Duodenal mucosa (tissue), 2 donors: ENCODE data around the gene ZNF783.
"Not testable (repeated sequence)": the region's sequence is repeated elsewhere in the genome, so short reads cannot be mapped to it uniquely, and the experiment has no call there.

Source experiments
- H3K27ac ChIP-seq: one replicate; pipeline ENCODE4 v1.7.0; 2013; ENCODE audit warnings: low read depth, low read length
- H3K27me3 ChIP-seq, 2 donors: one replicate each; pipeline ENCODE4 v1.7.0; 2013; ENCODE audit warnings: low read length in 2 of 2, control low read depth in 1 of 2; ENCODE audit not compliant: insufficient read depth in 2 of 2, control insufficient read depth in 1 of 2
- H3K36me3 ChIP-seq, 2 donors: one replicate each; pipeline ENCODE4 v1.7.0; 2013; ENCODE audit warnings: low read length in 2 of 2, control low read depth in 1 of 2; ENCODE audit not compliant: insufficient read depth in 2 of 2, control insufficient read depth in 1 of 2
- H3K4me1 ChIP-seq, 2 donors: one replicate each; pipeline ENCODE4 v1.7.0; 2013; ENCODE audit warnings: low read length in 2 of 2, control low read depth in 1 of 2; ENCODE audit not compliant: insufficient read depth in 2 of 2, control insufficient read depth in 1 of 2
- H3K4me3 ChIP-seq, 2 donors: one replicate each; pipeline ENCODE4 v1.7.0; 2013; ENCODE audit warnings: low read length in 2 of 2, low read depth in 1 of 2
- H3K9ac ChIP-seq, 2 donors: one replicate each; pipeline ENCODE4 v1.7.0; 2013; ENCODE audit warnings: low read length in 2 of 2, low read depth in 1 of 2
- H3K9me3 ChIP-seq, 2 donors: one replicate each; pipeline ENCODE4 v1.7.0; 2013; ENCODE audit warnings: low read length in 2 of 2, control low read depth in 1 of 2; ENCODE audit not compliant: control insufficient read depth in 1 of 2

The ZNF783 gene

GRCh38 chr7:149225106-149225505 lies 36.9 kb upstream of the ZNF783 start:
- Histone ChIP-seq H3K9ac (no peak overlapping the region), H3K4me1 (peaks cover 0 to 4% of the 10 kb centered on the region in 2 donors), H3K36me3 (peaks cover 4 to 36% of the 10 kb centered on the region in 2 donors), H3K9me3 (no peaks in the 10 kb centered on the region), H3K27ac (no peak overlapping the region), H3K4me3 (no peak overlapping the region), H3K27me3 (no peaks in the 10 kb centered on the region)

DNA sequence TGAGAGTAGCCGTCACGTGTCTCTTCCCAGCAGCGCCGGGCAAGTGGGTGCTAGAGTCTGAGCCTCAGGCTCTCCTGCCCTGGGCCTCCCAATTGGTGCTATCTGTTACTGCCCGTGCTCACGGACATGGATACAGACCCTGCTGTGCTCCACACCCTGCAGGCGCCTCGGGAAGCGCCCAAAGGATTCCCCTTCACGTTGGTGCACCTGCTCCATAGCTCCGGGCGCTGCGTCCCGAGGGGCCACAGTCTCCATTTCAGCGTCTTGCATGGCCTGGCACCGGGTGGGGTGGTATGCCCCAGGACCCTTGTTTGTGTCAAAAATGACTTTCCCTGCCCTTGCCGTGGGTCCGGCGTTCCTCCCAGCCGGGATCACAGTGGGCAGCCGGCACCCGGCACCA lies 36.3 kb upstream of the ZNF783 start:
- no peak overlapping the region for H3K9ac ChIP-seq
- peaks cover 0 to 31% of the 10 kb centered on the region in 2 donors for H3K36me3 ChIP-seq
- H3K27me3 ChIP-seq, result no peaks in the 10 kb centered on the region
- H3K27ac ChIP-seq, result no peak overlapping the region
- peaks cover 0 to 4% of the 10 kb centered on the region in 2 donors for H3K4me1 ChIP-seq
- no peak overlapping the region for H3K4me3 ChIP-seq
- H3K9me3 ChIP-seq, result no peaks in the 10 kb centered on the region

DNA sequence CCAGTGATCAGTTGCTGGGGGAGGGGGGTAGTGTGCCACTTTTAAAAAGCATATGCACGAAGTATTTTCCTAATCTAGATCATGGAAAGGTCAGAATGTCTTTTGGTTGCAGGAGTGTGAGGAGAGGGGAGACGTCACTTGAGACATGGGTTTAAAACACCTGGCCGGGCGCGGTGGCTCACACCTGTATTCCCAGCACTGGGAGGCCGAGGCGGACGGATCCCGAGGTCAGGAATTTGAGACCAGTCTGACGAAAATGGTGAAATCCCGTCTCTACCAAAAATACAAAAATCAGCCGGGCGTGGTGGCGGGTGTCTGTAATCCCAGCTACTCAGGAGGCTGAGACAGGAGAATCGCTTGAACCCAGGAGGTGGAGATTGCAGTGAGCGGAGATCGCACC lies 35.6 kb upstream of the ZNF783 start:
- not testable (repeated sequence) for H3K4me3 ChIP-seq, H3K9ac ChIP-seq, H3K4me1 ChIP-seq, H3K27me3 ChIP-seq, H3K27ac ChIP-seq, H3K9me3 ChIP-seq
- H3K36me3 ChIP-seq, result peaks cover 0 to 25% of the 10 kb centered on the region in 2 donors

- Histone ChIP-seq H3K9ac (no peak overlapping the region), H3K36me3 (peaks cover 0 to 20% of the 10 kb centered on the region in 2 donors), H3K27me3 (no peaks in the 10 kb centered on the region), H3K27ac (no peak overlapping the region), H3K9me3 (no peaks in the 10 kb centered on the region), H3K4me1 (peaks cover 0 to 4% of the 10 kb centered on the region in 2 donors), H3K4me3 (no peak overlapping the region)
Observed at GRCh38 chr7:149226840-149227494, 35.0 kb upstream of the ZNF783 start.

GRCh38 chr7:149228831-149229471 lies 33.0 kb upstream of the ZNF783 start:
- Histone ChIP-seq H3K4me1 (peaks cover 0 to 4% of the 10 kb centered on the region in 2 donors), H3K27me3 (no peaks in the 10 kb centered on the region), H3K27ac (no peak overlapping the region), H3K9me3 (no peaks in the 10 kb centered on the region), H3K4me3 (no peak overlapping the region), H3K36me3 (peaks cover 0 to 12% of the 10 kb centered on the region in 2 donors), H3K9ac (no peak overlapping the region)

DNA sequence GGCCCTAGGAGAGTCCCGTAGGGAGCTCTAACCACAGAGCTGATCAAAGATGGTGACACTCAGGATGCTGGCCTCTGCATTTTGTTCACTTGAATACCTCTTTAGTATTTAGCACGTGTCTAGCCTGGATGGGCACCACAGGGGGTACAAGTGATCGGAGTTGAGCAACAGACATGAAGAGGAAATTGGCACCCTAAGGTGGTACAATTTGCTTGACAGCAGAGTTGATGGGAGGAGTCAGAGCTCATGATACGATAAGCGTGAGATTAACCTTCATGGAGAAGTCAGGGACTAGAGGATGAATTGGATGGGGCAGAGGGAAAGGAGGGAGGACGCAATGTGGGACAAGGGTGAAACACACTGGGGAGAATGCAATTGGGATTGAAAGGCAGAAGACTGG lies 32.5 kb upstream of the ZNF783 start:
- no peak overlapping the region for H3K9ac ChIP-seq
- no peaks in the 10 kb centered on the region for H3K27me3 ChIP-seq
- H3K4me1 ChIP-seq, result peaks cover 0 to 4% of the 10 kb centered on the region in 2 donors
- H3K4me3 ChIP-seq, result no peak overlapping the region
- H3K9me3 ChIP-seq, result no peaks in the 10 kb centered on the region
- no peak overlapping the region for H3K27ac ChIP-seq
- H3K36me3 ChIP-seq, result peaks cover 0 to 7% of the 10 kb centered on the region in 2 donors

- H3K27me3 ChIP-seq, result no peaks in the 10 kb centered on the region
- H3K36me3 ChIP-seq, result no peaks in the 10 kb centered on the region
- H3K4me3 ChIP-seq, result no peak overlapping the region
- no peak overlapping the region for H3K9ac ChIP-seq
- H3K27ac ChIP-seq, result no peak overlapping the region
- no peaks in the 10 kb centered on the region for H3K9me3 ChIP-seq
- H3K4me1 ChIP-seq, result no peaks in the 10 kb centered on the region
Observed at GRCh38 chr7:149232362-149232761, 29.6 kb upstream of the ZNF783 start.

GRCh38 chr7:149233655-149234204 lies 28.3 kb upstream of the ZNF783 start:
- not testable (repeated sequence) for H3K36me3 ChIP-seq, H3K4me3 ChIP-seq, H3K9me3 ChIP-seq, H3K27me3 ChIP-seq, H3K27ac ChIP-seq, H3K9ac ChIP-seq, H3K4me1 ChIP-seq

DNA sequence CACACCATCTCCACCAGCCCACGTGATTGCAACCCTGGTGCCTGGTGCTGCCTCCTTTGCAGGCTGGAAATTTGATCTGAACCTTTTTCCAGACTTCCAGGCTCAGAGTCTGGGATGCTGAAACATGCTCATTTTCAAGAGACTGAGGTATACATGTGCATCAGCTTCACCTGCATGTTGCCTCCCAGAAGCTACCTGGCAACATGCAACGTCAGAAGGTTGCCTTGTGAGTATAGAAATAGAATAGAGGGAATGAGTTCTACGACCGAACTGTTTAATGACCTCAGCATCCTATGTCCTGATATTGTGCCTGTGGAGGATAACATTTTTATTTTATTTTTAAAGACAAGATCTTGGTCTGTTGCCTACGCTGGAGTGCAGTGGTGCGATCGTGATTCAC lies 24.5 kb upstream of the ZNF783 start:
- H3K4me3 ChIP-seq, result no peak overlapping the region
- no peak overlapping the region for H3K27ac ChIP-seq
- H3K4me1 ChIP-seq, result peaks cover 16 to 20% of the 10 kb centered on the region in 2 donors
- no peaks in the 10 kb centered on the region for H3K36me3 ChIP-seq
- H3K27me3 ChIP-seq, result no peaks in the 10 kb centered on the region
- no peak overlapping the region for H3K9ac ChIP-seq
- H3K9me3 ChIP-seq, result no peaks in the 10 kb centered on the region

GRCh38 chr7:149238051-149238450 lies 23.9 kb upstream of the ZNF783 start:
- no peak overlapping the region for H3K9ac ChIP-seq
- no peak overlapping the region for H3K27ac ChIP-seq
- H3K27me3 ChIP-seq, result no peaks in the 10 kb centered on the region
- no peak overlapping the region for H3K4me3 ChIP-seq
- H3K4me1 ChIP-seq, result peaks cover 16 to 20% of the 10 kb centered on the region in 2 donors
- H3K36me3 ChIP-seq, result no peaks in the 10 kb centered on the region
- no peaks in the 10 kb centered on the region for H3K9me3 ChIP-seq
